Breast epithelium (tissue), 3 donors: ENCODE measurements around the gene TNKS1BP1.

Source experiments
- POLR2A ChIP-seq: fragments of 450-650 bp; IDR thresholded peaks from one replicate; pipeline ENCODE4 v1.6.1; 2016; ENCODE audit warnings: antibody characterized with exemption, mild to moderate bottlenecking, moderate library complexity
- POLR2AphosphoS5 ChIP-seq, 3 donors: sonication (generic); formaldehyde crosslinking; IDR thresholded peaks; one replicate each; pipeline ENCODE4 v1.6.1; 2017; ENCODE audit warnings: antibody characterized with exemption in 3 of 3
- TF ChIP-seq, protein P1 (sequence below), 3 donors: fragments of 450-650 bp; IDR thresholded peaks; one replicate each; pipeline ENCODE4 v1.5.1; 2016 to 2017; ENCODE audit warnings: antibody characterized with exemption in 3 of 3, mild to moderate bottlenecking in 3 of 3, moderate library complexity in 3 of 3

DNA sequence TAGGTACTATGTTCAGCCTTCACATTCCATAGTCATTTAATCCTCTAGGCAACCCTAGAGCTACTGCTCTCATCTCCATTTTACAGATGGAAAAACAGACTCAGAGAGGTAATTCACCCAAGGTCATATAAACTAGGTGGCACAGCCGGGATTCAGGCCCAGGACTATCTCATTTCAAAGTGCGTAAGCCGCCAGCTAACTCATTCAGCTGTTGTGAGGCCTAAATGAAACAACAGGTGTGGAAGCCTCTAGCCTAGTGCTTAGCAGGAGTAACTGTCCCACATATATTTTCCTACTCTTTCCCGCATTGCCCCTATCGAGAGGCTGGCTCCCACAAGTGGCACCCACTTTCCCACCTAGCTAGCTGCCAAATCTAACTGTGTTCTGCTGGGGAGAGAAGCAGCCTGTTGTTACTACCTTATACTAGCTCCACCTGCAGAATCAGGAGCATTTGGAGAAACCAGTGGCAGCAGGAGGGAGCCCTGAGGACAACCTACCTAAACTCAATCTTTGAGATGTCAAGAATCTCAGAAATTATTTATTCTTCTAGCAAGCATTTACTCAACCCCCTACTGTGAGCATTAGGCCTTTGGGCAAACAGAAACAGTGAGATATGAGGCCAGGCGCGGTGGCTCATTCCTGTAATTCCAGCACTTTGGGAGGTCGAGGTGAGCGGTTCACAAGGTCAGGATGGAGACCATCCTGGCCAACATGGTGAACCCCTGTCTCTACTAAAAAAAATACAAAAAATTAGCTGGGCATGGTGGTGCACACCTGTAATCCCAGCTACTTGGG lies 35.3 kb upstream of the TNKS1BP1 start:
- TF ChIP-seq POLR2A: no peak
- TF ChIP-seq, protein P1, sequence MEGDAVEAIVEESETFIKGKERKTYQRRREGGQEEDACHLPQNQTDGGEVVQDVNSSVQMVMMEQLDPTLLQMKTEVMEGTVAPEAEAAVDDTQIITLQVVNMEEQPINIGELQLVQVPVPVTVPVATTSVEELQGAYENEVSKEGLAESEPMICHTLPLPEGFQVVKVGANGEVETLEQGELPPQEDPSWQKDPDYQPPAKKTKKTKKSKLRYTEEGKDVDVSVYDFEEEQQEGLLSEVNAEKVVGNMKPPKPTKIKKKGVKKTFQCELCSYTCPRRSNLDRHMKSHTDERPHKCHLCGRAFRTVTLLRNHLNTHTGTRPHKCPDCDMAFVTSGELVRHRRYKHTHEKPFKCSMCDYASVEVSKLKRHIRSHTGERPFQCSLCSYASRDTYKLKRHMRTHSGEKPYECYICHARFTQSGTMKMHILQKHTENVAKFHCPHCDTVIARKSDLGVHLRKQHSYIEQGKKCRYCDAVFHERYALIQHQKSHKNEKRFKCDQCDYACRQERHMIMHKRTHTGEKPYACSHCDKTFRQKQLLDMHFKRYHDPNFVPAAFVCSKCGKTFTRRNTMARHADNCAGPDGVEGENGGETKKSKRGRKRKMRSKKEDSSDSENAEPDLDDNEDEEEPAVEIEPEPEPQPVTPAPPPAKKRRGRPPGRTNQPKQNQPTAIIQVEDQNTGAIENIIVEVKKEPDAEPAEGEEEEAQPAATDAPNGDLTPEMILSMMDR (IDR thresholded peaks at IDR 0.05): no peak
- TF ChIP-seq POLR2AphosphoS5 (IDR thresholded peaks at IDR 0.05): no peak
